ENCODE data around the gene PLXNB1. TPM values are rescaled to one million over a fixed set of nuclear protein-coding genes. Genes with fewer than 3 reads are reported as not detected.
"Not testable (repeated sequence)": the region's sequence is repeated elsewhere in the genome, so short reads cannot be mapped to it uniquely, and the experiment has no call there.

The PLXNB1 gene
- total and polyA plus RNA-seq, 2 of the 13 experiments (the other 11 are each of a cell fraction or from before 2014, with no cell fraction given) = 86.0 to 143 TPM

DNA sequence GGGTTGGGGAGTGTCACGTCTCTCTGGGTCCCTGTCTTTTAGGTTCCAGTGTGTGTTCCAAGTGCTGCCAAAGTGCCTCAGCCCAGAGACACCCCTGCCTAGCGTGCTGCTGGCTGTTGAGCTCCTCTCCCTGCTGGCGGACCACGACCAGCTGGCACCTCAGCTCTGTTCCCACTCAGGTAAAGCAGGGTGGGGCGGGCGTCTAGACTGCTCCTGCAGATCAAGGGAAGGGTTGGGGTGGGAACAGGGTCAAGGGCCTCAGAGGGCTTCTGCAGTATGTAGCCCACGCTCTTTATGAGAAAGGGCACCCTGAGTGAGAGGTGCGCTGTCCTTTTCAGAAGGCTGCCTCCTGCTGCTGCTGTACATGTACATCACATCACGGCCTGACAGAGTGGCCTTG, 33.8 kb upstream of the PLXNB1 start (continued):
- TF ChIP-seq ATF2 (CRISPR knock-in tag; IDR thresholded peaks at IDR 0.05) (no peak), SMARCE1 (IDR thresholded peaks at IDR 0.05; ENCODE audit: borderline replicate concordance) (no peak), NFIC (IDR thresholded peaks at IDR 0.05; ENCODE audit: low read length) (no peak), ZNF563 (CRISPR knock-in tag; IDR thresholded peaks at IDR 0.05) (no peak), PPARG (CRISPR knock-in tag; conservative IDR thresholded peaks at IDR 0.05) (no peak), HNF4A (CRISPR knock-in tag; IDR thresholded peaks at IDR 0.05) (no peak)
- TF ChIP-seq, protein P1, sequence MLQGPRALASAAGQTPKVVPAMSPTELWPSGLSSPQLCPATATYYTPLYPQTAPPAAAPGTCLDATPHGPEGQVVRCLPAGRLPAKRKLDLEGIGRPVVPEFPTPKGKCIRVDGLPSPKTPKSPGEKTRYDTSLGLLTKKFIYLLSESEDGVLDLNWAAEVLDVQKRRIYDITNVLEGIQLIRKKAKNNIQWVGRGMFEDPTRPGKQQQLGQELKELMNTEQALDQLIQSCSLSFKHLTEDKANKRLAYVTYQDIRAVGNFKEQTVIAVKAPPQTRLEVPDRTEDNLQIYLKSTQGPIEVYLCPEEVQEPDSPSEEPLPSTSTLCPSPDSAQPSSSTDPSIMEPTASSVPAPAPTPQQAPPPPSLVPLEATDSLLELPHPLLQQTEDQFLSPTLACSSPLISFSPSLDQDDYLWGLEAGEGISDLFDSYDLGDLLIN (CRISPR knock-in tag; IDR thresholded peaks at IDR 0.05; ENCODE audit: borderline replicate concordance) = no peak
- TF ChIP-seq, protein P2, sequence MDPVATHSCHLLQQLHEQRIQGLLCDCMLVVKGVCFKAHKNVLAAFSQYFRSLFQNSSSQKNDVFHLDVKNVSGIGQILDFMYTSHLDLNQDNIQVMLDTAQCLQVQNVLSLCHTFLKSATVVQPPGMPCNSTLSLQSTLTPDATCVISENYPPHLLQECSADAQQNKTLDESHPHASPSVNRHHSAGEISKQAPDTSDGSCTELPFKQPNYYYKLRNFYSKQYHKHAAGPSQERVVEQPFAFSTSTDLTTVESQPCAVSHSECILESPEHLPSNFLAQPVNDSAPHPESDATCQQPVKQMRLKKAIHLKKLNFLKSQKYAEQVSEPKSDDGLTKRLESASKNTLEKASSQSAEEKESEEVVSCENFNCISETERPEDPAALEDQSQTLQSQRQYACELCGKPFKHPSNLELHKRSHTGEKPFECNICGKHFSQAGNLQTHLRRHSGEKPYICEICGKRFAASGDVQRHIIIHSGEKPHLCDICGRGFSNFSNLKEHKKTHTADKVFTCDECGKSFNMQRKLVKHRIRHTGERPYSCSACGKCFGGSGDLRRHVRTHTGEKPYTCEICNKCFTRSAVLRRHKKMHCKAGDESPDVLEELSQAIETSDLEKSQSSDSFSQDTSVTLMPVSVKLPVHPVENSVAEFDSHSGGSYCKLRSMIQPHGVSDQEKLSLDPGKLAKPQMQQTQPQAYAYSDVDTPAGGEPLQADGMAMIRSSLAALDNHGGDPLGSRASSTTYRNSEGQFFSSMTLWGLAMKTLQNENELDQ (CRISPR knock-in tag; IDR thresholded peaks at IDR 0.05; ENCODE audit: borderline replicate concordance) = no peak

DNA sequence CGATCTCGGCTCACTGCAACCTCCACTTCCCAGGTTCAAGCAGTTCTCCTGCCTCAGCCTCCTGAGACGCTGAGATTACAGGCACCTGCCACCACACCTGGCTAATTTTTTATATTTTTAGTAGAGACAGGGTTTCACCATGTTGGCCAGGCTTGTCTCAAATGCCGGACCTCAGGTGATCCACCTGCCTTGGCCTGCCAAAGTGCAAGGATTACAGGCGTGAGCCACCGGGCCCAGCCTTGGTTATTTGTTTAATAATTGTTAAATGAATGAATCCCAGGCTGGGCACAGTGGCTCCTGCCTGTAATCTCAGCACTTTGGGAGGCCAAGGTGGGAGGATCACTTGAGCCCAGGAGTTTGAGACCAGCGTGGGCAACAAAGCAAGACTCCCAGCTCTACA, 31.9 kb upstream of the PLXNB1 start:
- ATAC-seq; in situ Hi-C loops (cut with HindIII; ENCODE audit: extremely low pct_ligation_motif_present, low pct_unique_long_range_greater_than_20kb): not testable (repeated sequence)

More for the DNA sequence above, 31.9 kb upstream of the PLXNB1 start:
- BruUV-seq (replicated peaks); H3K27ac ChIP-seq (ENCODE audit: extremely low read length, insufficient read depth, low read length); H3K4me3 ChIP-seq (replicated peaks in 1 of 3; ENCODE audit: insufficient read depth in 1 of 3, low read depth in 2 of 3, low read length in 3 of 3); H3K9ac ChIP-seq (ENCODE audit: insufficient read depth, low read depth, low read length); H4K20me1 ChIP-seq (ENCODE audit: insufficient read depth, low read length); intact Hi-C loops (cut with micrococcal nuclease; ENCODE audit: unreplicated experiment); H2AFZ ChIP-seq (ENCODE audit: low read length); DNase-seq (ENCODE audit: low spot score); H3K27me3 ChIP-seq (ENCODE audit: control insufficient read depth in 1 of 2, insufficient read depth in 2 of 2, low read length in 2 of 2); FAIRE-seq; H3K4me2 ChIP-seq (ENCODE audit: low read depth, low read length); H3K9me3 ChIP-seq (ENCODE audit: low read length); H3K79me2 ChIP-seq (ENCODE audit: insufficient read depth, low read length): not testable (repeated sequence)
- Histone ChIP-seq H3K4me1 (ENCODE audit: insufficient read depth, low read length) (peaks cover 18% of the 10 kb centered on the region), H3K36me3 (replicated peaks in 1 of 2; ENCODE audit: control insufficient read depth in 1 of 2, insufficient read depth in 2 of 2, low read length in 2 of 2) (peaks cover 12 to 37% of the 10 kb centered on the region in 2 experiments; a peak in 4 of 5 replicates)
- CTCF ChIA-PET (ENCODE audit: low intra/inter-chr PET ratio, low total read pairs) = interaction anchor here (1.0 kb wide), 1 partner anchor 87 kb away, joined by 3 read pairs; no protein-coding TSS in a partner anchor
- WGBS (ENCODE audit: low lambda C conversion rate) = 92% methylated on average over 6 of the region's 7 CpGs
- POLR2A ChIA-PET = interaction anchor here (3.6 kb wide), 1 partner anchor 11 kb away, joined by 17 read pairs; no protein-coding TSS in a partner anchor

All from HepG2 (cell line).